ENCODE results near the gene PPFIA2. TPM values are rescaled to one million over a fixed set of nuclear protein-coding genes. Genes with fewer than 3 reads are reported as not detected.
"Not testable (repeated sequence)": the region's sequence is repeated elsewhere in the genome, so short reads cannot be mapped to it uniquely, and the experiment has no call there.

The PPFIA2 gene
- total RNA-seq, 1 donor from 2014 or later, result 0.83 TPM

GRCh38 chr12:81668475-81668874 is 90.7 kb downstream of the PPFIA2 start:
- Histone ChIP-seq H3K4me3 (no peak overlapping the region), H3K27me3 (ENCODE audit: low read depth) (no peaks in the 10 kb centered on the region), H3K9me3 (no peaks in the 10 kb centered on the region), H3K36me3 (no peaks in the 10 kb centered on the region), H3K4me1 (no peaks in the 10 kb centered on the region), H3K27ac (no peak overlapping the region)
- DNase-seq (no peak), ATAC-seq (no peak)
- intact Hi-C loops (cut with DNase I), result no loop called here
- no peak for TF ChIP-seq CTCF (IDR thresholded peaks at IDR 0.05)

- H3K4me1 ChIP-seq; H3K36me3 ChIP-seq; H3K27me3 ChIP-seq (ENCODE audit: low read depth); H3K4me3 ChIP-seq; ATAC-seq; H3K27ac ChIP-seq; intact Hi-C loops (cut with DNase I); DNase-seq; H3K9me3 ChIP-seq: not testable (repeated sequence)
These were observed 99.8 kb downstream of the PPFIA2 start for GRCh38 chr12:81659310-81659709.

- H3K4me3 ChIP-seq, result no peak overlapping the region
- no peaks in the 10 kb centered on the region for H3K9me3 ChIP-seq
- no peak for DNase-seq
- TF ChIP-seq CTCF (IDR thresholded peaks at IDR 0.05), result peak; percentile 58
- no peaks in the 10 kb centered on the region for H3K36me3 ChIP-seq
- ATAC-seq, result no peak
- H3K27me3 ChIP-seq (ENCODE audit: low read depth), result no peaks in the 10 kb centered on the region
- intact Hi-C loops (cut with DNase I), result loop anchor here (10.0 kb wide), 1 partner anchor 680 kb away; no protein-coding TSS in a partner anchor
- H3K27ac ChIP-seq, result no peak overlapping the region
- no peaks in the 10 kb centered on the region for H3K4me1 ChIP-seq
These were observed 114.6 kb downstream of the PPFIA2 start for GRCh38 chr12:81644503-81644902.

GRCh38 chr12:81639196-81639595 is 120.0 kb downstream of the PPFIA2 start:
- ATAC-seq, result no peak
- H3K27me3 ChIP-seq (ENCODE audit: low read depth), result no peaks in the 10 kb centered on the region
- no peak for DNase-seq
- no peaks in the 10 kb centered on the region for H3K9me3 ChIP-seq
- no peak overlapping the region for H3K27ac ChIP-seq
- no peaks in the 10 kb centered on the region for H3K36me3 ChIP-seq
- no peak for TF ChIP-seq CTCF (IDR thresholded peaks at IDR 0.05)
- H3K4me3 ChIP-seq, result no peak overlapping the region
- H3K4me1 ChIP-seq, result no peaks in the 10 kb centered on the region
- intact Hi-C loops (cut with DNase I), result no loop called here

GRCh38 chr12:81633127-81633526 is 126.0 kb downstream of the PPFIA2 start:
- Histone ChIP-seq H3K4me3 (no peak overlapping the region), H3K27ac (no peak overlapping the region), H3K4me1 (no peaks in the 10 kb centered on the region), H3K27me3 (ENCODE audit: low read depth) (no peaks in the 10 kb centered on the region), H3K36me3 (no peaks in the 10 kb centered on the region), H3K9me3 (no peaks in the 10 kb centered on the region)
- no peak for DNase-seq
- no peak for ATAC-seq
- intact Hi-C loops (cut with DNase I), result no loop called here
- no peak for TF ChIP-seq CTCF (IDR thresholded peaks at IDR 0.05)

- Histone ChIP-seq H3K4me1 (no peaks in the 10 kb centered on the region), H3K9me3 (no peaks in the 10 kb centered on the region), H3K27me3 (ENCODE audit: low read depth) (no peaks in the 10 kb centered on the region), H3K36me3 (no peaks in the 10 kb centered on the region), H3K4me3 (no peak overlapping the region), H3K27ac (no peak overlapping the region)
- ATAC-seq (no peak), DNase-seq (no peak)
- TF ChIP-seq CTCF (IDR thresholded peaks at IDR 0.05), result peak; percentile 52
- intact Hi-C loops (cut with DNase I), result loop anchor here (5.0 kb wide), 1 partner anchor 170 kb away; no protein-coding TSS in a partner anchor
These were observed 131.6 kb downstream of the PPFIA2 start for GRCh38 chr12:81627336-81628189.
